VCaP (cell line): Measurements from ENCODE around the gene ELMO1.
A peak's percentile ranks its signal among the peaks of the same experiment; 100 is the strongest.

Source experiments
- H3K27ac ChIP-seq: fragments of 450-650 bp; 2 replicates; pipeline ENCODE4 v1.5.1; 2017
- TF ChIP-seq, protein P1 (sequence below): fragments of 450-650 bp; conservative IDR thresholded peaks from 2 replicates; pipeline ENCODE4 v1.5.1; 2017; ENCODE audit warnings: mild to moderate bottlenecking, moderate library complexity

The ELMO1 gene

DNA sequence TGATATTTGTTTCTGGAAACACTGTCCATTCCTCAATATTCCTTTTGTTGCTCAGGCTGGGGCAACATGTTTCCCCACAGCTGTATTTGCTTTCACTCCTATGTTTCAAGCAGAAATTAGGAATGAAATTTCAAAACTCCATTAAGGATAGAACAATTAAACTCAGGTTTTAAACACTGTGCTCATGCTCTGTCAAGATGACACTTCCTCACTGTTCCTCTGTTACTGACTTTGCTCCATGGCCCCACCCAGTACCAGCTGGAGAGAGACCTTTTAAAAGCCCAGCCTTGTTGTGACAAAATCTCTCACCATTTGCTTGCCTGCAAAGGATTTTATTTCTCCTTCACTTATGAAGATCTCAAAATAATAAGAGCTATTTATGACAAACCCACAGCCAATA is 197.4 kb downstream of the ELMO1 start:
- TF ChIP-seq, protein P1, sequence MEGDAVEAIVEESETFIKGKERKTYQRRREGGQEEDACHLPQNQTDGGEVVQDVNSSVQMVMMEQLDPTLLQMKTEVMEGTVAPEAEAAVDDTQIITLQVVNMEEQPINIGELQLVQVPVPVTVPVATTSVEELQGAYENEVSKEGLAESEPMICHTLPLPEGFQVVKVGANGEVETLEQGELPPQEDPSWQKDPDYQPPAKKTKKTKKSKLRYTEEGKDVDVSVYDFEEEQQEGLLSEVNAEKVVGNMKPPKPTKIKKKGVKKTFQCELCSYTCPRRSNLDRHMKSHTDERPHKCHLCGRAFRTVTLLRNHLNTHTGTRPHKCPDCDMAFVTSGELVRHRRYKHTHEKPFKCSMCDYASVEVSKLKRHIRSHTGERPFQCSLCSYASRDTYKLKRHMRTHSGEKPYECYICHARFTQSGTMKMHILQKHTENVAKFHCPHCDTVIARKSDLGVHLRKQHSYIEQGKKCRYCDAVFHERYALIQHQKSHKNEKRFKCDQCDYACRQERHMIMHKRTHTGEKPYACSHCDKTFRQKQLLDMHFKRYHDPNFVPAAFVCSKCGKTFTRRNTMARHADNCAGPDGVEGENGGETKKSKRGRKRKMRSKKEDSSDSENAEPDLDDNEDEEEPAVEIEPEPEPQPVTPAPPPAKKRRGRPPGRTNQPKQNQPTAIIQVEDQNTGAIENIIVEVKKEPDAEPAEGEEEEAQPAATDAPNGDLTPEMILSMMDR, result no peak
- H3K27ac ChIP-seq, result no peak overlapping the region

DNA sequence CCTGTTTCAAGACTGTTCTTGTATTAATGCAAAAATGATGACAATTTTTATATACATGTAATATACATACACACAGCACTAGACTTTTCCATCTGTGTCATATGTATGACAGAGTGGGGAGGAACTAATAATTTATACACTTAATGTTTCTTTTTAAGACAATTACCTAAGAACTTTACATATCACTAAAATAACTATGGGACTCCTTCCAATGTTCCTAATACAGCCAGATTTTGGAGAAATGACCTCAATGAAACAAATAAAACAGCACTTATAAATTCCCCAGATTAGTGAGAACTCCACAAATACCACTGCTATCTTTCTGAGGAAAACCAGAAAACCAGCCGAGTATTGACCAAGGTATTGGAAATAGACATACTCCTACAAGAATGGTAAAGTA is 199.4 kb downstream of the ELMO1 start:
- no peak overlapping the region for H3K27ac ChIP-seq
- TF ChIP-seq, protein P1, result no peak

DNA sequence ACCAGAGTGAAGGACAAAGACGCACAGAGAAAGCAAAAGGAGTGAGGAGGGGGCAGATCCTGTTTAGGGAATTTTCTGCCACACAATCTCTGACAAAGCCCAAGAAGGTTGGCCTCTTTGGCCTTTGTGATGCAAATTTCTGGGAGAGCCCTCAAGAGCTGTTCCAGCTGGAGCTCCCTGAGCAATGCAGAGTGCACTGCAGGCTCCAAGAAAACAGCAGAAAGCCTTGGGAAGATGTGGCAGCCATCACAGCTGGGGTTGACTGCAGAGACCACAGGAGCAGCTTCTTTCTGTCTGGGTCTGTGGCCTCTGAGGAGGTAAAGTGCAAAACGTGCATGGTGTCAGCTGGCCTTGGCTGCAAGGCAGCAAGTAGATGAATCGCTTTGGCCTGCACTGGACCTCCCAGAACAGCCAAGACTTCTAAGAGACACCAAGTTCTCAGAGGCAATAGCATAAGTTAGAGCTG is 200.2 kb downstream of the ELMO1 start:
- TF ChIP-seq, protein P1, result no peak
- H3K27ac ChIP-seq, result no peak overlapping the region

DNA sequence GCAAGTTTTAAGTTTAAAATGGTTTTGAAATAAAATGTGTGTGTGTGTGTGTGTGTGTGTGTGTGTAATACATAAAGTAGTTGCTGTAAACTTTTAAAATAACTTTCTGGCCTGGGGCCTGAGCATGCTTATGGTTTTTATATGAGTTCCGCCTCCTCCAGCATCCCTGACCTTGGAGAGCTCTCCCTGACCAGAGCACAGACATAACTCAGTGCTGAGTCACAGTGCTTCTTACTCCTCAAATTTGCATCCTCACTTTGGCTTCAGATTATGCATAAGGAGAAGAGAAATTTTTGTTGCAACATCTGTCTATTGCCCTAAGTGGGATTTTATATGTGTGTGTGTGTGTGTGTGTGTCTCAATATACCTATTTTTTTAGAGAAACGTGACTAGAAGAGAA is 200.8 kb downstream of the ELMO1 start:
- no peak overlapping the region for H3K27ac ChIP-seq
- TF ChIP-seq, protein P1, result no peak

DNA sequence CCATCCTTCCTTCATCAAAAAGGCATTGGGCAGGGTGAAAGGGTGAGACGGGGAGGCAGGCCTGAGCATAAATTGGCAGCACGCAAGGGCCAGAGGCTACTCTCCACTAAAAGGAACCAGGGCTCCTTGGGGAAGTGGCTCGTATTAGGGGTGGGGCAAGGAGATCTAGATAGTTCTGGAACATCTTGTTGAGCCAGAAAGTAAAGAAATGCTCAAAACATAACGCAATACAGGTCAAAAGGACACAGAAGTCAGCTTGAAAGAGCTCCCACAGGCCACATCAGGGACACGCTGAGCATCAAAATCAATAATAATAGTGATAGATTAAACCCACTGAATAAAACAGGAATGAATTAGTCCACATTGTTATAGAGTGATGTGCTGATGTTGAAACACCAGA is 203.1 kb downstream of the ELMO1 start:
- TF ChIP-seq, protein P1, result no peak
- no peak overlapping the region for H3K27ac ChIP-seq

DNA sequence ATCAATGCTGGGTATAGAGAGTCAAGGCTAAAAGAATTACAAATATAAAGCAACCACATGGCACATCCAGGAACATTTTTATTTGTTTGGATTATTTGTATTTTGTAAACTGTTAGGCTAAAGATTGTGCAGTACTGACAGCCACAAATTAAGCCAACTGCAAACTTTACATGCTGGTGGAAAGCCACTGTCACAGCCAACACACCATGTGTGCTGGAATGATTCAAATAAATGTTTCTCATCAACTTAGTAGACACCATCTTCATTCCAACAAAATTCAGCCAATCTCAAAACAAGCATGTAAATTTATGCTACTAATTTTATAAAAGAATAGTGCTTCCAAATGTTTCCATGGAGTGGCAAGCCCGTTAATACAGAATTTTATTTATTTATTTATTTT is 211.8 kb downstream of the ELMO1 start:
- TF ChIP-seq, protein P1, result no peak

DNA sequence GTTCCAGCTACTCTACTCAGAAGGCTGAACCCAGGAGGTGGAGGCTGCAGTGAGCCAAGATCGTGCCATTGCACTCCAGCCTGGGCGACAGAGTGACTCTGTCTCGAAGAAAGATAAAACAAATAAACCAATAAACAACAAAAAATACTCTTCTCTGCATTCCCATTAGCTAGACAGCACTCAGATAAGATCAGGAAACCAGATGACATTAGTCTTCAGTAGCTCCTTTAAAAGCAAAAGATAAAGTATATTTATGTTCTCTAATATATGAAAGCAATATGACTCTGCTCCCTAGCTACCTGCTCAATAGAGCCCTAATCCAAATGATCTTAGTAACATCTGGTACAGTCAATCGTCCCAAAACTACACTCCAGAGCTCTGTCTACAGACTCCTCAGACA is 212.9 kb downstream of the ELMO1 start:
- TF ChIP-seq, protein P1, result no peak
- no peak overlapping the region for H3K27ac ChIP-seq

More for the DNA sequence above, 211.8 kb downstream of the ELMO1 start:
- no peak overlapping the region for H3K27ac ChIP-seq

DNA sequence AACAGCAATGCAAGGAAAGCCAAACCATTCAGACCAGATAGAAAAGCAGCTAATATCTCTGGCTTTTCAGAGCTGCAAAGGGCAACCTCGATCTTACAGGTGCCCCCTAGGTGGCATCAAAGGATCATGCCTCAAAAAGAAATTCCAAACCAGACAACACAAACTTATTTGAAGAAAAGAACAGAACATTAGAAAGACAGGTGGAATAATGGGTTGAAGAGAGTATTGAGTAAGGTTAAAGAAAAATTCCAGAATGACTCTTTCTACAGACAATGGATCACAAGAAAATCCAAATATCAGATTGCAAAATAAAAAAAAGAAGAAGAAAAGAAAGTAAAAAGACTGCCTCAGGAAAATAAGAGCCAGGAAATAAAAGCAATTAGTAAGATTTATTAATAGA is 213.7 kb downstream of the ELMO1 start:
- TF ChIP-seq, protein P1, result peak; percentile 96
- no peak overlapping the region for H3K27ac ChIP-seq
